Posterior vena cava (tissue), 2 donors: ENCODE results near the gene TRIL. TPM values are rescaled to one million over a fixed set of nuclear protein-coding genes. Genes with fewer than 3 reads are reported as not detected.

ENCODE experiments used
- DNase-seq: peaks from one replicate; pipeline ENCODE4 v3.0.0-alpha.2; 2020; ENCODE audit warnings: low spot score
- intact Hi-C, 2 donors: fragments of 100-400 bp; cut with DNase I; formaldehyde crosslinking; loops; one replicate each; pipeline versions ENCODE4 v1.14.1 to v1.14.2; 2022 to 2023
- total RNA-seq, 2 donors: library from RNA; stranded (reverse); fragmentation: NEBNext Ultra II Directional; extraction: Animal tissue kit (Norgen Biotek cat#: 25700); gene quantifications; one replicate each; pipeline ENCODE4 v1.2.1, GENCODE V29; 2021
- donor health status: DM: yes; HTN: yes; CAD: no.
- donor health status: DM: yes; HTN: yes; CAD: no.

The TRIL gene
- total RNA-seq, 2 donors from 2014 or later: 4.6 to 10.6 TPM

DNA sequence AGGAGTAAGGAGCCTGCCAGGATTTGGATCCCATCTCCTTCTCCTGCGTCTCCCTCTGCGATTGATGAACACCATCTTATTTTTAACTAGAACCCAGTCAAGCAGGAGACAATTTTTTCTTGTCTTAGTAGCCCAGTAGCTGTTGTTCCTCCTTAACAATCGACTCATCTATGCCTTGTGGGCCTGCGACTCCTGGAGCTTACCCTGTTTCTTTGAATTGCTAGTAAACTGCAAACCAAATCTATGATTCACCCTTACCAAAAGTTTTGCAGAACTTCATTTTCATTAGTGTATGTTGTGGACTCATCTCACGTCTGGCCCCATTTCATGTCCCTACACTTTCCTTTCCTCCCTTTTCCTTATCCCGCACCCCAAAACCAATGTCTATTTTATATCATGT is 37.7 kb downstream of the TRIL start:
- no peak for DNase-seq
- intact Hi-C loops: loop anchor here (5.0 to 10.0 kb wide), 3 partner anchors 37 to 484 kb away; partner anchors contain the start of gene TRIL (in 1 of the 2)

GRCh38 chr7:28919510-28919909 is 38.6 kb downstream of the TRIL start:
- intact Hi-C loops: no loop called here
- no peak for DNase-seq

- intact Hi-C loops: no loop called here
These were observed 49.4 kb downstream of the TRIL start for GRCh38 chr7:28908775-28909174.

DNA sequence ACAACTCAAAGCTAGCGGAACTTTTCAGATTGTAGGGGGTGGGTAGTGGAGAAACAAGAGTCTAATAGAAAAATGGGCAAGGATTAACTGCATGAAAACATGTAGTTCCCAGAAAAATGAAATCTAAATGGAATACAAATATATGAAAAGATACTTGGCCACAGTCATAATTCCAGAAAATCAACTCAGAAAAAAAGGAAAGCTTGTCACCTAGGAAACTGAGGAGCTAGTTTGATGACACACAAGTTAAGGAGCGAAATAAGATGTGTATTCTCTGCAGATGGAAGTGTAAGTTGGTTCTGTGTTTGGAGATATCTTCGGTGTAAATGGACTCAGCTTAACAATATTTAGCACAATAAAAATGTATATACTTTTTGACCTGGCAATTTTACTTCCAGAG is 52.7 kb downstream of the TRIL start:
- DNase-seq: no peak
- intact Hi-C loops: no loop called here

More at GRCh38 chr7:28908775-28909174, 49.4 kb downstream of the TRIL start:
- no peak for DNase-seq

GRCh38 chr7:28904578-28905048 is 53.5 kb downstream of the TRIL start:
- intact Hi-C loops: no loop called here
- no peak for DNase-seq

- intact Hi-C loops: no loop called here
- no peak for DNase-seq
These were observed 54.2 kb downstream of the TRIL start for GRCh38 chr7:28903730-28904577.

Other genes with a start within 250 kb of the TRIL start
- gene CPVL, start 188.2 kb upstream of the TRIL start, total RNA-seq: 10 to 100 TPM; 23.8 to 44.9 TPM
- gene CHN2, start 236.4 kb upstream of the TRIL start, total RNA-seq: 10 to 100 TPM in 1 of 2 donors, 1 to 10 TPM in 1; 8.4 to 11.6 TPM